Stimulated activated naive CD4-positive, alpha-beta T cell treated with Interleukin-2 at 50 U/mL for 16 hours (primary cell): ENCODE data around the gene PEA15.

ENCODE experiments used
- DNase-seq: peaks from one replicate; lab custom pipeline; 2025; lab: John Stamatoyannopoulos, UW

PEA15 gene

DNA sequence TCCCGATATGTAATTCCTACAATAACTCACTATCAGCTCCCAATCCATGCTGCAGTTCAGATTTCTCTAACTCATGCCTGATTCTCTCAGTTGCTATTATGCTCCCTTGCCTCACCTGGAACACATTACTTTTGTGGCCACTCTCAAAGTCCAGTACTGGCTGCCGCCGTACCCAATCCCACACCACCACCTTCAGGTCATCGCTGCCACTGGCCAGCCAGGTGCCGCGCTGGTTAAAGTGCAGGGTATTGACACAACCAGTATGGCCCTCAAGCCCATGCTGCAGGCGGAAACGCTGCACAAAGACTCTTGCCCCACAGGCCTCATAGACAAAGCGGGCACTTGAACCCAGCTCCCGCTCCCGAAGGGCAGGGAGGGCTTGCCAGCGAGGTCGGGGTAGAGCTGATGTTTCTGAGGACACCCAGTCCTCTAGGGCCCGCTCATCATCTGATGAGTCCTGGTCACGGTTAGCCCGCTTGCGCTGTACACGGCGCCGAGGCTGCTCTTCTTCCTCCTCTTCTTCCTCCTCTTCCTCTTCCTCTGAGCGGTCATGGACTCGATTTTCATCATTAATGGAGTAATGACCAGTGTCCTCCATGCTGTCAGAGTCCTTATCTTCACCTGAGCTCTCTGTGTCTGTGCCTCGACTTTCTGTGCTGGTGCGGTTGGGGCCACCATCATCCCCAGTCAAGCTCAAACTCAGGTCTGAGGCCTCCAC, 34.6 kb downstream of the PEA15 start:
- DNase-seq, result no peak

DNA sequence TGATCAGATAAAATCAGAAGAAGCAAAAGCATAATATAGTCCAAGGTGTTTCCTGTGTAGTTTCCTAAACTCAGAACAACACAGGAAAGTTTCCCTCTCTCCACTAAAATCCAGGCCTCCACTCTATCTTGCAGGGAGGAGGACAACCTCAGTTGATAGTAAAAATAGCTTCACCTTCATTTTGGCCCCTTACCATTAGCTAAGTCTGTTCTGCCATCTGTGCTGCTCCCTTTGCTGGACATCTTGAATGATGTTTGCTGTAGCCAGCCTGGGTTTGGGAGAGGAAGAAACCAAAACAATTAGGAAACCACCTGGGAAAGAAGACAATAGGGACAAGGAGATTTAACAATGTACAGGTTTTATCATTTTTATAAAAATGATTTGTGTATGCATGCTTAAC, 38.6 kb downstream of the PEA15 start:
- DNase-seq, result no peak

DNA sequence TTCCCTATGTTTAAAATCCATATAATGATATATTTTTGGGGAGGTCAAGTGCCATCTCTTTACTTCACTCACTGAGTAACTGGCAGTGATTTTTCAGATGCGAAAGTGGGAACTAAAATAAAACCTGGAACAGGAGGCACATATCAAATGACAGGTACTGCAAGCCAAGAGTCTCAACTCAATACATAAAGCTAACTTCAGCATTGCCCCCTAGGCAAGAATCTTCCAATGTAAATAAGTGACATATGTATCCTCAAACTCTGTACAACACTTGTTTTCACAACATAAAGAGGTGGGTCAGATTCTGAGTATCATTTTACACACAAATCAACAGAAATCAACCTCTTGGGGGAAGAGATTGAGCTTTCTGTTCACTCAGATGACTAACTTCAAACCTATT, 39.0 kb downstream of the PEA15 start:
- DNase-seq, result no peak

DNA sequence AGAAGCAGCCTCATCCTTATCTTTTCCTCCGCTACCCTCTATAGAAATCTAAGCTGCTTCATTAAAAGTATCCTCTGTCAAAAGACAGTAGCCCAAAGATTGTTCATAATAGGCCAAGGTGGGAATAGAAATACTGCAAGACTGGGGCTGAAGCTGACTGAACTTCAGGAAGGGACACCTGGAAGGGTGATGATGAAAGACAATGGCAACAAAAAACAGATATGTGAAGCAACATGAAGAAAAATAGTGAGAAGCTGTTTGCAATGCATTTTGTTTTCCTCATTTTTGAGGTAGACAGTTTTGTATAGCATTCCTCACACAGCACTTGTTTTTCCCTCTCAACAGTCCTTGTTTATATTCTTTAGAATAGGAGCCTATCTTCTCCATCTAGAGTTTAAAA, 40.2 kb downstream of the PEA15 start:
- no peak for DNase-seq

DNA sequence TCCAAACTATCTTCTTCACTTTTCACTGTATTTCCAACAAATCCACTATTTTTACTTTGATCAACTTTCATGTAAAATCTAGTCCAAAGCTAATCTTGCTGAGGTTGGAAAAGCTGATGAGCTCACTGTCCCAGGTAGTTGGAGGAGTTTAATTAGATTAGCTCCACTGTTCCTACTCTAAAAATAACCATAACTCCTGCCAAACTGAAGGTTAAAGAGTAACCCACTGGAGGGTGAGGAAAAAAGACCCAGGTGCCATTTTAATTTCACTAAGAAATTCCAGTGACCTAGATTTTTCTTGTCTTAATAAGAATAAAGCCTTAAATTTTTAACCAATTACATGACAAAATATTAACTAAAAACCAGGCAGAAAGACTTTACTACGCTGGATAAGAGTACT, 41.9 kb downstream of the PEA15 start:
- no peak for DNase-seq

DNA sequence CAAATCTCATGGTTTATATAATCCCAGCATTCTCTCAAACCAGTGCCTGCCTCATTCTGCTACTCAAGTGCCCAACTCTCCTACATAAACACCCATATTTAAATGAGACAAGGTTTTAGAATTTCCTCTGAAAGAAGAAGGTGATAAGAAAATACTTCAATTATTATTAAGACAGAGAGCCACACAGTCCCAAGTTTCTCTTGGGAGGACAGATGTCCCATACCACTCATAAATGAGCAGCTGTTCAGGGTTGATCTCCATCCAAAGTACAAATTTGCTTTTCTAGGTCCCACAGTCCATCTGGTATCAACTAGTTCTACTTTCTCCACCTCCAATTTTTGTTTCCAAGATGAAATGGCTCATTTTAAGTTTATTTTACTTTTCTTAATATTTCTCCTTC, 45.8 kb downstream of the PEA15 start:
- no peak for DNase-seq

DNA sequence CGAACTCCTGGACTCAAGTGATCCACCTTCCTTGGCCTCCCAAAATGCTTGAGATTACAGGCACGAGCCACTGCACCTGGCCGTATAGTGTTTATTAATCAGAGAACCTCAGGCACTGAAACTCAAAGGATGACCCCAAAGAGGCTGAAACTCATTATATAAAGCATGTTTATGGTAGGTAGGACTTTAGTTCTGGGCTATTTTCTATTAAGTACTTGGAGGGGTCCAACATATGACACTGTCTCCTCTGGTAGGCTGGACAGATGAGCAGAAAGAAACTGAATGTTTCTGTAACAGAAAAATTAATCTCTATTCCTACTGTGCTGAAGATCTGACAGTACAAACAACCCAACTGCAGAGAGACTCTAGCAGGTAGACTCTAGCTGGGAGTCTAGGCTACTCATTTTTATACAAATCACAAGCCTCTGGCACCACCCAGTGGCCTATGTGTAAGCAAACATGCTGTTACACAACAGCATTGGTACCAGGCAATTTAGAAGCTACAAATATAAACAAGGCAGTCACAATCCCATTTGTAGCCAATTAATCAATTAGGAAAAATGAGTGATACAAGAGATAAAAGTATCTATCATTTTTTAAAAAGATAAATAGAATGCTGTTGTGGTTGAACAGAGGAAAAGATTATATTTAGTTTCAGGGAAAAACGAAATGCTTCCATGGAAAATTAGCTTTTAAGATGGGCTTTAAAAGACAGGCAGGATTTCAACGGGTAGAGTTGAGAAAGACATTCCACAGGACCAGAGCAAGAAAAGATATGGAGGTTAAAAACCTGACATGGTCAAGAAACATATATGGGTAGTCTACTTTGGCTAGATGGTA, 46.7 kb downstream of the PEA15 start:
- peak; percentile 36 for DNase-seq

DNA sequence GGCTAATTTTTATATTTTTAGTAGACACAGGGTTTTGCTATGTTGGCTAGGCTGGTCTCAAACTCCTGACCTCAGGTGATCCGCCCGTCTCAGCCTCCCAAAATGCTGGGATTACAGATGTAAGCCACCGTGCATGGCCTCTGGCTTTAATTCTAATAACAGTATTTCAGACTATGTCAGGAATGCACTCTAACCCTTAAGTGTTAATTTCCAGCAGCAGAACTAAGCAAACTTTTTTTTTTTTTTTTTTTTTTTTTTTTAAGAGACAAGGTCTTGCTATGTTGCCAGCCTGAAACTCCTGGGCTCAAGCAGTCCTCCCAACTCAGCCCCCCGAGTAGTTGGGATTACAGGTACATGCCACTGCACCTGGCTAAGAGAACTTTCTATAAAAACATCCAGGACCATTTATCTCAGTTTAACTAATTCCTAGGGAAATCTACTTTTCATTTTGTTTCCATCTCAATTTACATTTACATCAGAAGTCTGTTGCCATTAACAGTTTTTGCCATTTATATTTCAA, 50.7 kb downstream of the PEA15 start:
- no peak for DNase-seq

DNA sequence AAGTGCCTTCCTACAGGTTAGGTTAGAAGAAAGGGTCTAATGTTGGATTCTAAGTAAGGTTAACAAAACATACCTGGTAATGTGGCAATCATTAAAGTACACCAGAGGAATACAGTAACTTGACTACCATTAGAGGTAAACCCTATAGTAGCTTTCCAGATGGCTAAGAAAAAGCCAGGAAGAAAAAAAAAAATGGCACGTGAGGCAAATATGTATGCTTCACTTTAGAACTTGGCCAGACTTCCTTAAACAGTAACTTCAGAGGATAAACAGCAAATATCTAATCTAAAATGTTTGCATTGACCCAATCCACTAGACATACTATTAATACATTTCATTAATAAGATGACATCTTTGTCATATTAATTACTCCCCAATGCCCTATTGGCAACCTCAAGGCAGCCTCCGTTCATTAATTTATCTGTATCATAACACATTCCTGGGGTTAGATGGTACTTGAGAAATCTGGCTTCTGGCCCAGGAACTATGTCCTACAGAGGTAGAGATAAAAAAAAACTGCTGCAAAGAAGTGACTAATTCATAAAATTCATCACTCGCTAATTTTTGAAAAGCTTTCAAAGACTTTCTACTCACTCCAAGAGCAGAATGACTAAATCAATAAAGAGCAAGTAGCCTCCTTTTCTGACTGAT, 51.3 kb downstream of the PEA15 start:
- DNase-seq, result no peak

DNA sequence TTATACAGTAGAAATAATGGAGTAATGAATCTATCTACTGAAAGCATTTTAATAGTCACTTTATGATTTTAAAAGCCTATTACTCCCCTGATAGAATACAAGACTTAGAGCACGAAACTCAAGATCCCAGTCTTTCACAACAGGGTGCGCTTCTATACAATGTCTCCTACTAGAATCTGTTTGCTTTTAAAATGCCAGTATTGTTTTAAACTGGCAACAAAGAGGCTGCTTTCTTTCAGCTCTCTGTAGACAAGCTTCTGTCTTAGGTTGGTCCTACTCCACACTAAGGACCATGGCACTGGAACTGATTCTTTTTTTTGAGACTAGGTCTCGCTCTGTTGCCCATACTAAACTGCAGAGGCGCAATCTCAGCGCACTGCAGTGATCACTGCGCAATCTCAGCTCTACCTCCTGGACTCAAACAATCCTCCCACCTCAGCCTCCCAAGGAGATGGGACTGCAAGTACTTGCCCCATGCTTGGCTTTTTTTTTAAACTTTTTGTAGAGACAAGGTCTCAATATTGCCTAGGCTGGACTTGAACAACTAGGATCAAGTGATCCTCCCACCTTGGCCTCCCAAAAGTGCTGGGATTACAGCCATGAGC, 52.3 kb downstream of the PEA15 start:
- no peak for DNase-seq

DNA sequence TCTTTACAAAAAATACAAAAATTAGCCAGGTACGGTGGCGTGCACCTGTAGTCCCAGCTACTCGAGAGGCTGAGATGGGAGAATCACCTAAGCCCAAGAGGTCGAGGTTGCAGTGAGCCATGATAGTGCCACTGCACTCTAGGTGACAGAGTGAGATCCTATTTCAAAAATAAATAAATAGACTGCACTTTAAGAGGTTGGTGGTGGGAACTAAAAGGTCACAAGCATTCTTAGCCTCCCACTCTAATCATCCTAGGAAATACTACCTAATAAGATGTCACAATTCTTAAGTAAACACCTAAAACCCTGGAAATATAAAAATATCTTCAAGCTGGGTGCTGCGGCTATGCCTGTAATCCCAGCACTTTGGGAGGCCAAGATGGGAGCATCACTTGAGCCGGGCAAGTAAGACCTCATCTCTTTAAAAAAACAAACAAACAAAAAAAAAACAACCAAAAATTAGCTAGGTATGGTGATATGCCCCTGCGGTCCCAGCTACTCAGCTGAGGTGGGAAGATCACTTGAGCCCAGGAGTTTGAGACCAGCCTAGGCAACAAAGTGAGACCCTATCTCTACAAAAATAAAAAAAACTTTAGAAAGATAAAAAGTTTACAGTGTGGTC, 53.1 kb downstream of the PEA15 start:
- no peak for DNase-seq

DNA sequence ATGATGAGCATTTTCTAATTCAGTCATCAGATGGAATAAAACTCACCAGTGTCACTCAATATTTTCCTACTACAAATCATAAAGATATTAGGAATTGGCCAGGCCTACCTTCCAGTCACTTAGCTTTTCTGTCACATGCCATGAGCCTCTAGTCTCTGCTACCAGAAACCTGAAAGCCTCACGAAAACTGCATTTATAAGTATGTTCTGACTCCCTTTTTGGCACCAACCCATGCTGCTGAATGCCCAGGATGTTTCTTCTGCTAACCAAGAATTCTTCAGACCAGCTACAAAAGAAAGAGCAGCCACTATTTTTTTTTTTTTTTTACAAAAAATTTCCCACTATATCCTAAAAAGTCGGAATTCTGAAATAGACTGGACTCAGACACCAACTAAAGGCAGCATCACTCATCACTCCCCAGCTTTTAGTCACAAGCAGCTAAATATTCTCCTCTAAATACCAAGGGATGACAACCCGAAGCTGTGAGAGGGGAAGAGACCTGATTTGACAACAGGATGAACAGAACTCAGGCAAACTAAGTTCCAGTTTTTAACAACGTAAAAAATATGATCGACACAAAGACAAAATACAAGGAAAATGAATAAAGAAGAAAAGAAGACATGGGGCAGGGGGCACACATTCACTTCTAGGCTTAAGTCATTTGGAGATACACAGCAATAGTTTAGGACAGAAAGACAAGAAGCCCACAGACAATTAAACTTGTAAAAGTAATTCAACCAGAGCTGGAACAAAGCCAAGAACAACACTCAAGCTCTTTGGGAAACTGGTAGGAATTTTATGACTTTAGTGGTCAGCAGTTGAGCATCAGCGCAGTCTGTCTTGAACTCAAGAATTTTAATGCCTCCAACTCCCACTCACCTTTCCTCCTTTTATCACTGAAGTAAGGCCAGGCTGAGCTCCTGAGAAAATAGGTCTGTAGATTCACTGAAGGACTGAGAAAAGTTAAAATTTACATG, 55.5 kb downstream of the PEA15 start:
- DNase-seq, result no peak

DNA sequence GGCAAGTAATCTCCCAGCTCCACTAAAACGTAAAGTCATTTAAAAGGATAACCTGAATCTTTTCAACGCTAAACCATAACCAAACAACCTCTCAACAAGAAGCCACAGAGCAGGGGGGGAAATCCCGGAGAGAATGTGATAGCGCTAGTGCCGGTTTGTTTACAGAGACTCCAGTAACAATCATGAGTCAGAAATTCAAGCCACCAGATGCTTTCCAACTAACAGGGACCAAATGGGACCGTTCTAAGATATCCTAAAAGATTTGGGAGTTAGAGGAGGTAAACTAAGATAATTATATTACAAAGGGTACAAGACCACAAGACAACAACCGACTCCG, 56.3 kb downstream of the PEA15 start:
- peak; percentile 81 for DNase-seq

DNA sequence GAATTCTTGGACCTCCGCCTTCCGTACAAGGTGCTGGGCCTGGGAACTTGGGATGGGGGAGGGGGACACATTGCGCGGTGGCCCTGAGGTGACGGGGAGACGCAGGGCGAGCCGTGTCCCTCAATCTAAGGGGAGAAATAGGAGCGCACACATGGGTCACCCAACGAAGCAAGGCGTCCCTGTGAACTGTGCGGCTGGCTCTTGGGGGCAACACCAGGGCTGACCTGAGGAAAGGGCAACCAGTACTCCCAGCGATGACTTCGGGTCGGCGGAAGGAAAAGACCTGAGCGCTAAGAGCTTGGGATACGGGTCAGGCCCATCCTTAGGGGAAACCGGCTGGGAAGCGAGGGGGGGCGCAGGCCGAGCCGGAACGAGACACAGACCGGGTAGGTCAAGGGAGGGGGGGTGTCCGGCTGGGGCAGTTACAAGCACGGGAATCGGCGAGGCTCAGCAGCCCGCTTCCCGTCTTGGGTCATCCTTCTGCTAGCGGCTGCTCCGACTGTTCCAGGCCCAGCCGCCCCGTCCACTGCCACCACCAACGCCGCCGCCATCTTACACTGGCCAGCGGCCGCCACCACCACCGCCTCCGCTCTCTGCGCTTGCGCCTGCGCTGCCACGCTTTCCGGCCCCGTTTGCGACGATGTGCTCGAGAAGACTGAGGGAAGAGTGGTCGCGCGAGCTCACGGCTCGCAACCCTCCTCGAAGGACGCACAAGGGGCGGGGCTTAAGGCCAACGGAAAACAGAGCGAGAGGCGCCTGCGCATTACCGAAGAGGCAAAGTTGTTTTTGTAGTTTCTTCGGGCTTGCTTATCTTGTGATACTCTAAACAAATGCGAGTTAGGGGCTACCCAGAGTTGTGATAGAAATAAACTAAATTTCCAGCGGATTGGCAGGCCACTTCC, 57.0 kb downstream of the PEA15 start, which contains the start of gene DCAF8:
Gene DCAF8, minus strand, starts transcription at position 657 of the 902 bp plus-strand sequence. CDS start 18,541 bp downstream, outside the sequence.
- peak; percentile 98 for DNase-seq

DNA sequence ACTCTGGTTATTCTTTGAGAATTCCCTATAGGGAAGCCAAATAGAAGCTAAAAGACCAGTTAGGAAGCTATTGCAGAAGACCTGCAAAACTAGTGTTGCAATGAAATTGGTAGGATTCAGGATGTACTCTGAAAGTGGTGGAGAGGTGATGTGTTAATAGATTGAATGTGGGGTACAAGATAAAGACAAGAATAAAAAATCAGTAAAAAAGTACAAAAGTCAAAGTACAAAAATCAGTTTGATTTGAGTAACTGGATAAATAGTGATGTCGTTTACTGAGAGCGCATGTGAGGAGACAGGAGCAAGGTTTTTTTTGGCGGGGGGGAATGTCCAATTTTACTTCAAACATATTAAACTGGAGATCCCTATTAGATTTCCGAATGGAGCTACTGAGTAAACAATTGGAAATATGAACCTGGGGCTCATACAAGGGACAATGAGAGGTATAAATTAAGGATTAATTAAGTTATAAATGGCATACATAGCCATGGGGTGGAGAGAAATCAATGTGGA, 59.7 kb downstream of the PEA15 start:
- DNase-seq, result no peak
